B cell (primary cell): ENCODE results near the gene NUP214. TPM values are rescaled to one million over a fixed set of nuclear protein-coding genes. Genes with fewer than 3 reads are reported as not detected.

Experiments used
- ATAC-seq: fragments of 200-7000 bp; cut with Tn5 transposase; one replicate; pipeline ENCODE4 v1.10.0; 2021; ENCODE audit warnings: low read depth, mild to moderate bottlenecking, moderate number of reproducible peaks, moderate library complexity
- CTCF ChIA-PET: fragments of 350-600 bp; sonication (Branson Sonifier 250); formaldehyde crosslinking; loops from one replicate; lab custom pipeline; 2021; ENCODE audit warnings: antibody characterized with exemption, inconsistent platforms; lab: Charles Lee
- POLR2A ChIA-PET: fragments of 350-600 bp; sonication (Branson Sonifier 250); formaldehyde crosslinking; loops from one replicate; lab custom pipeline; 2021; ENCODE audit warnings: antibody characterized with exemption; lab: Charles Lee
- DNase-seq: peaks from one replicate; pipeline ENCODE4 v3.0.0; 2013
- H2AFZ ChIP-seq: 2 replicates; pipeline ENCODE4 v1.6.1; 2012; ENCODE audit warnings: mild to moderate bottlenecking, low read depth, low read length; ENCODE audit not compliant: insufficient read depth, poor library complexity, severe bottlenecking
- H3K27ac ChIP-seq, 2 donors: 1 replicate in 1 of 2; 2 replicates in 1 of 2; pipeline ENCODE4 v1.5.1; 2012 to 2013; ENCODE audit warnings: low read length in 2 of 2, mild to moderate bottlenecking in 2 of 2, moderate library complexity in 1 of 2
- H3K27me3 ChIP-seq, 4 experiments: fragments of 200-600 bp in 1 of 4; sonication (generic) in 1 of 4; replicated peaks in 1 of 4; 1 replicate in 2 of 4; 2 replicates in 2 of 4; pipeline versions ENCODE4 v1.6.1 to v1.7.0; 2013 to 2016; ENCODE audit warnings: low read length in 3 of 4, mild to moderate bottlenecking in 2 of 4, mixed read lengths in 1 of 4, moderate library complexity in 1 of 4; ENCODE audit not compliant: insufficient read depth in 4 of 4, control insufficient read depth in 3 of 4; ENCODE audit errors: control extremely low read depth in 1 of 4
- H3K36me3 ChIP-seq, 2 experiments: replicated peaks in 1 of 2; 1 replicate in 1 of 2; 2 replicates in 1 of 2; pipeline versions ENCODE4 v1.6.1 to v1.7.1; 2013; ENCODE audit warnings: low read length in 1 of 2; ENCODE audit not compliant: insufficient read depth in 2 of 2, control insufficient read depth in 1 of 2; ENCODE audit errors: control extremely low read depth in 1 of 2, extremely low read depth in 1 of 2
- H3K4me1 ChIP-seq, 2 donors: fragments of 200-600 bp in 1 of 2; sonication (generic) in 1 of 2; 1 replicate in 1 of 2; 2 replicates in 1 of 2; pipeline versions ENCODE4 v1.5.1 to v1.6.1; 2013 to 2017; ENCODE audit warnings: low read length in 2 of 2; ENCODE audit not compliant: control insufficient read depth in 2 of 2, insufficient read depth in 2 of 2
- H3K4me2 ChIP-seq: replicated peaks from 2 replicates; pipeline ENCODE3; 2012; ENCODE audit warnings: mild to moderate bottlenecking, low read depth, low read length; ENCODE audit not compliant: poor library complexity, severe bottlenecking
- H3K4me3 ChIP-seq, 5 experiments: fragments of 200-600 bp in 1 of 5; sonication (generic) in 1 of 5; 1 replicate in 3 of 5; 2 replicates in 2 of 5; pipeline versions ENCODE4 v1.5.1 to v1.7.0; 2011 to 2016; ENCODE audit warnings: low read length in 4 of 5, mild to moderate bottlenecking in 4 of 5, low read depth in 2 of 5, control low read depth in 1 of 5, moderate library complexity in 1 of 5; ENCODE audit not compliant: insufficient read depth in 1 of 5; ENCODE audit errors: control extremely low read depth in 1 of 5, extremely low read depth in 1 of 5
- H3K79me2 ChIP-seq: fragments of 200-600 bp; sonication (generic); one replicate; pipeline ENCODE4 v1.6.0; 2016; ENCODE audit warnings: low read length; ENCODE audit not compliant: control insufficient read depth, insufficient read depth
- H3K9ac ChIP-seq: fragments of 200-600 bp; sonication (generic); 2 replicates; pipeline ENCODE4 v1.6.1; 2017; ENCODE audit warnings: mild to moderate bottlenecking, low read length, moderate library complexity
- H3K9me3 ChIP-seq, 3 donors: one replicate each; pipeline versions ENCODE4 v1.6.1 to v1.7.1; 2013; ENCODE audit warnings: low read length in 2 of 3; ENCODE audit not compliant: control insufficient read depth in 2 of 3, insufficient read depth in 1 of 3; ENCODE audit errors: control extremely low read depth in 1 of 3
- H4K20me1 ChIP-seq: 2 replicates; pipeline ENCODE4 v1.6.0; 2012; ENCODE audit warnings: mild to moderate bottlenecking, low read length; ENCODE audit not compliant: insufficient read depth, control insufficient read depth, poor library complexity, severe bottlenecking
- H3K27ac Mint-ChIP-seq: one replicate; pipeline ENCODE4 v1.8.0; 2021; ENCODE audit warnings: mixed read lengths
- H3K27me3 Mint-ChIP-seq: one replicate; pipeline ENCODE4 v1.8.0; 2021; ENCODE audit warnings: mixed read lengths
- H3K4me1 Mint-ChIP-seq: one replicate; pipeline ENCODE4 v1.8.0; 2021; ENCODE audit warnings: mixed read lengths
- H3K4me3 Mint-ChIP-seq: one replicate; pipeline ENCODE4 v1.8.0; 2021; ENCODE audit warnings: mixed read lengths
- H3K9me3 Mint-ChIP-seq: one replicate; pipeline ENCODE4 v1.8.0; 2022; ENCODE audit warnings: mixed read lengths; ENCODE audit not compliant: insufficient read depth
- EZH2 ChIP-seq: IDR thresholded peaks from 2 replicates; pipeline ENCODE4 v1.6.1; 2012; ENCODE audit warnings: borderline replicate concordance, low read depth, mild to moderate bottlenecking, moderate library complexity, low read length; ENCODE audit not compliant: insufficient read depth, poor library complexity, severe bottlenecking
- WGBS: methylation state at CpG from one replicate; pipeline ENCODE4 v1.1.5; 2013; ENCODE audit warnings: missing lambda C conversion rate; ENCODE audit not compliant: insufficient coverage; 5-methylcytosine and 5-hydroxymethylcytosine counted together
- intact Hi-C: fragments of 100-400 bp; cut with micrococcal nuclease; formaldehyde crosslinking; loops from one replicate; pipeline ENCODE4 v1.10.0; 2022
- polyA plus RNA-seq: library from polyadenylated mRNA; depleted of rRNA; stranded (reverse); fragments of >200 nt; gene quantifications from 2 replicates; pipeline ENCODE4 v1.2.3, GENCODE V29; 2012
- total RNA-seq, 2 donors: library from RNA; stranded (reverse); fragments of 120-200 nt in 1 of 2; gene quantifications; 1 replicate in 1 of 2; 2 replicates in 1 of 2; pipeline versions ENCODE4 v1.2.3 to v1.2.4, GENCODE V29; 2013 to 2022
- TF ChIP-seq, protein P1 (sequence below): fragments of 200-600 bp; IDR thresholded peaks from one replicate; pipeline ENCODE4 v1.8.0; 2022; ENCODE audit warnings: antibody characterized with exemption, mild to moderate bottlenecking

NUP214 gene
- total and polyA plus RNA-seq, 2 donors (not counting 1 experiment from before 2014, with no cell fraction given), result 19.0 to 94.6 TPM

DNA sequence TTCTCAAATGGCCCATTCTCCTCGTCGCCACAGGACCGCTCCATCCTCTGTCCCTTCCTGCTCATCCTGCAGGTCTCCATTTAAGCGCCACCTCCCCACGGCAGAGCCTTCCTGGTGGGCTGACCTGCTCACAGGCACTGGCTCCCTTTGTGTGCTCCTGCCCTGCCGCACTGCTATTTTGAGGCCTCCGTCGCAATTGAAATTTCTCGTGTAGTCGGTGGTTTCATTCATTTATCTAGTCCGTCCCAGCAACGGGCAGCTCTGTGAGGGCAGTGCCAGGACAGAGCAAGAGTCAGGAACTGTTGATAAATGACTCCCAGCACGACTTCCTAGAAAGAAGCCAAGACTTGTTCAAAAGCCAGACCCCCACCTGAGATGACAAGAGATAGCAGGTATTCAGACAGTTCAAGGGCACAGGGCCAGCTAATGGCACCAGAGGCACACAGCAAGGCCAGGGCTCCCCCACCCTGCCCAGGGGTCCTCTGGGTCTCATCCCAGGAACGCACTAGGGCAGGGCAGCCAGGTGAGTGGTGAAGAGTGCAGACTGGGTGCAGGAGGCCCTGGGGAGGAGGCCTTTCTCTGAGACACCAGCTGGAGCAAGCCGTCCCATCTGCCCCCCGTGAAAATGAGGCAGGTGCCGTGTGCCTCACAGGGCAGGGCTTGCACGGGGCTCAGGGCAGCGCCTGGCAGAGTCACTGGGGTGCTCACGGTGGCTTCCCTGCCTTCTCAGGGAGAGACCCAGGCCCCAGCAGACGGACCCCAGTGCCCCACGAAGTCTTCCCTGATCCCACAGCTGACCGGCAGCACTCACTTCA is 114.0 kb downstream of the NUP214 start:
- Histone ChIP-seq H3K9ac (peak overlapping the region; percentile 61), H3K36me3 (peaks cover 0 to 4% of the 10 kb centered on the region in 2 experiments), H3K4me3 (peak overlapping the region in 1 of 5 experiments; percentile 65), H3K4me2 (peak overlapping the region; percentile 86), H2AFZ (peak overlapping the region; percentile 97), H3K27ac (no peak overlapping the region), H3K79me2 (no peaks in the 10 kb centered on the region), H4K20me1 (no peaks in the 10 kb centered on the region), H3K4me1 (peaks cover 19 to 27% of the 10 kb centered on the region in 2 donors), H3K9me3 (no peaks in the 10 kb centered on the region), H3K27me3 (no peaks in the 10 kb centered on the region)
- Mint-ChIP-seq H3K9me3 (peaks cover 3% of the 10 kb centered on the region), H3K4me1 (peaks cover 20% of the 10 kb centered on the region), H3K27me3 (no peaks in the 10 kb centered on the region), H3K4me3 (peak overlapping the region; percentile 92), H3K27ac (peak overlapping the region; percentile 76)
- whole genome bisulfite sequencing, result 50% methylated on average over 23 of the region's 23 CpGs
- no peak for DNase-seq
- TF ChIP-seq, protein P1, sequence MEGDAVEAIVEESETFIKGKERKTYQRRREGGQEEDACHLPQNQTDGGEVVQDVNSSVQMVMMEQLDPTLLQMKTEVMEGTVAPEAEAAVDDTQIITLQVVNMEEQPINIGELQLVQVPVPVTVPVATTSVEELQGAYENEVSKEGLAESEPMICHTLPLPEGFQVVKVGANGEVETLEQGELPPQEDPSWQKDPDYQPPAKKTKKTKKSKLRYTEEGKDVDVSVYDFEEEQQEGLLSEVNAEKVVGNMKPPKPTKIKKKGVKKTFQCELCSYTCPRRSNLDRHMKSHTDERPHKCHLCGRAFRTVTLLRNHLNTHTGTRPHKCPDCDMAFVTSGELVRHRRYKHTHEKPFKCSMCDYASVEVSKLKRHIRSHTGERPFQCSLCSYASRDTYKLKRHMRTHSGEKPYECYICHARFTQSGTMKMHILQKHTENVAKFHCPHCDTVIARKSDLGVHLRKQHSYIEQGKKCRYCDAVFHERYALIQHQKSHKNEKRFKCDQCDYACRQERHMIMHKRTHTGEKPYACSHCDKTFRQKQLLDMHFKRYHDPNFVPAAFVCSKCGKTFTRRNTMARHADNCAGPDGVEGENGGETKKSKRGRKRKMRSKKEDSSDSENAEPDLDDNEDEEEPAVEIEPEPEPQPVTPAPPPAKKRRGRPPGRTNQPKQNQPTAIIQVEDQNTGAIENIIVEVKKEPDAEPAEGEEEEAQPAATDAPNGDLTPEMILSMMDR, result no peak
- TF ChIP-seq EZH2, result no peak
- ChIA-PET CTCF (interaction anchor here (1.1 to 2.7 kb wide), 4 partner anchors 13 to 97 kb away, joined by 3 to 8 read pairs (median 4); no protein-coding TSS in a partner anchor), POLR2A (interaction anchor here (0.6 to 3.2 kb wide), 3 partner anchors 17 to 35 kb away, joined by 3 to 10 read pairs (median 4); no protein-coding TSS in a partner anchor)
- intact Hi-C loops, result no loop called here
- no peak for ATAC-seq
